ENCODE measurements around the gene TMEM87B. TPM values are rescaled to one million over a fixed set of nuclear protein-coding genes. Genes with fewer than 3 reads are reported as not detected.
A peak's percentile ranks its signal among the peaks of the same experiment; 100 is the strongest.

The TMEM87B gene
- total RNA-seq, 6 donors from 2014 or later, result 20.1 to 45.9 (median 23.6) TPM

DNA sequence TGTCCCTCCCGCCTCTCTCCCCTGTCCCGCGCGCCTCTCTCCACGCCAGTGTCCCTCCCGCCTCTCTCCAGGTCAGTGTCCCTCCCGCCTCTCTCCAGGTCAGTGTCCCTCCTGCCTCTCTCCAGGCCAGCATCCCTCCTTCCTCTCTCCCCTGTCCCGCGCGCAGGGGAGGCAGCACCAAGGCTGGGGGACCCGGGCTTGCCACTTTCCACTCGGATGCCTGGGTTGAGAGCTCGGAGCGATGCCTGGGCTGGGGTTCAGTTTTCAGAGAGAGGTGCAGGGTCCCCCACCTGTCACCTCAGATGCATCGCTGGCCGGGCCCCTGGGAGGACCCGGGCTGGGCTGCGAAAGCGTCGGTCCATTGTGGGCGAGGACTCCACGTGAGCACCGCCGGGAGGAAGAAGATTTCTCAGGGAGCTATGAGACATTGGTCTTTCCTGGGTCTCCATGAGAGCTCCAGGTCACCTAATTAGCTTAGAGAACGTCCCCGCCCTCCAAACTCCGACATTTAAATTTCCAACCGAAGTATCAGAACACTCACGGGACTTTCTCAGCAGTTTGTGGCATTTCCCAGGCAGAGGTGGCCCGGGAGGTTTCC, 85.2 kb downstream of the TMEM87B start:
- no peaks in the 10 kb centered on the region for H3K36me3 ChIP-seq
- peaks cover 0 to 2% (median 0%) of the 10 kb centered on the region in 4 donors for H3K27me3 ChIP-seq
- no peak for DNase-seq
- peak overlapping the region in 3 of 4 donors; percentile 29 to 39 (median 34) for H3K4me3 ChIP-seq
- TF ChIP-seq POLR2A (IDR thresholded peaks at IDR 0.05), result no peak
- TF ChIP-seq EP300 (IDR thresholded peaks at IDR 0.05), result no peak
- no peak for TF ChIP-seq POLR2AphosphoS5 (IDR thresholded peaks at IDR 0.05)
- TF ChIP-seq, protein P1, sequence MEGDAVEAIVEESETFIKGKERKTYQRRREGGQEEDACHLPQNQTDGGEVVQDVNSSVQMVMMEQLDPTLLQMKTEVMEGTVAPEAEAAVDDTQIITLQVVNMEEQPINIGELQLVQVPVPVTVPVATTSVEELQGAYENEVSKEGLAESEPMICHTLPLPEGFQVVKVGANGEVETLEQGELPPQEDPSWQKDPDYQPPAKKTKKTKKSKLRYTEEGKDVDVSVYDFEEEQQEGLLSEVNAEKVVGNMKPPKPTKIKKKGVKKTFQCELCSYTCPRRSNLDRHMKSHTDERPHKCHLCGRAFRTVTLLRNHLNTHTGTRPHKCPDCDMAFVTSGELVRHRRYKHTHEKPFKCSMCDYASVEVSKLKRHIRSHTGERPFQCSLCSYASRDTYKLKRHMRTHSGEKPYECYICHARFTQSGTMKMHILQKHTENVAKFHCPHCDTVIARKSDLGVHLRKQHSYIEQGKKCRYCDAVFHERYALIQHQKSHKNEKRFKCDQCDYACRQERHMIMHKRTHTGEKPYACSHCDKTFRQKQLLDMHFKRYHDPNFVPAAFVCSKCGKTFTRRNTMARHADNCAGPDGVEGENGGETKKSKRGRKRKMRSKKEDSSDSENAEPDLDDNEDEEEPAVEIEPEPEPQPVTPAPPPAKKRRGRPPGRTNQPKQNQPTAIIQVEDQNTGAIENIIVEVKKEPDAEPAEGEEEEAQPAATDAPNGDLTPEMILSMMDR (IDR thresholded peaks at IDR 0.05), result no peak
- H3K27ac ChIP-seq, result peak overlapping the region in 1 of 4 donors; percentile 15
- peaks cover 0 to 21% (median 8%) of the 10 kb centered on the region in 4 donors for H3K4me1 ChIP-seq
- H3K9me3 ChIP-seq, result no peaks in the 10 kb centered on the region
- no peak for ATAC-seq (ENCODE audit: low FRiP score in 2 of 2)
- WGBS, 2 donors, result 19 to 31% methylated on average over 24 to 28 of the region's 30 CpGs

DNA sequence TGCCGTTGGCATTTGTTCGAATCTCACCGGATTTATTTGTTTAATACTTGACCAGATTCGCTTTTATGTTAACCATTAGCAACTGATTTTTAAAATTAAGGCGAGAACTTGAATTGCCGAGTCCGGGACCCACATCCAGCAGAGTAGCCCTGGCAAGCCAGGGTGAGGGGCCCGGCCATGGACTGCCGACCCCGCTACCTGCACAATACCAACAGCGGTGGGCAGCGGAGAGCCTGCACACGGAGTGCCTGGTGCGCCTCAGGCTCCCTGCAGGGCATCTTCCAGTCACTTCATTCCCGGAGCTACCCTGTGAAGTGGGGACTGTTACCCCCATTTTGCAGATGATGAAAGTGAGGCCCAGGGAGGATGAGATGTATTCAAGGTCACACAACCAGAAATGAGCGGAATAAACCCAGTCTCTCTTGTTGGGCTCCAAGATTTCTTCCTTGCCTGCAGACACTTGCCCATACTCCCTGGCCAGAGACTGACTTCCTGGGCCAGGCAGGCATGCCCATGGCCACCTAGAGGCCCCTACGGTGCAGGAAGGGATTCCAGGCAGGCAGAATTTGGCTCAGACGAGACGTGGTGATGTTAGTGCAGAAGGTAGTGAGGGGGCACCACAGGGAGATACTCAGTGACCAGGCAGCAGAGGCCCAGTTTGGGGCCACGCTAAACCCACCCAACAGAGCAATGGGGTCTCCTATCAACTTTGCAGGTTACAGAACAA, 86.0 kb downstream of the TMEM87B start:
- ATAC-seq (ENCODE audit: low FRiP score in 2 of 2), result peak in 1 of 2 donors; percentile 23
- H3K9me3 ChIP-seq, result no peaks in the 10 kb centered on the region
- peaks cover 0 to 2% (median 0%) of the 10 kb centered on the region in 4 donors for H3K27me3 ChIP-seq
- DNase-seq, result no peak
- H3K27ac ChIP-seq, result no peak overlapping the region
- TF ChIP-seq, protein P1 (IDR thresholded peaks at IDR 0.05), result no peak
- TF ChIP-seq POLR2A (IDR thresholded peaks at IDR 0.05), result no peak
- TF ChIP-seq POLR2AphosphoS5 (IDR thresholded peaks at IDR 0.05), result no peak
- no peak for TF ChIP-seq EP300 (IDR thresholded peaks at IDR 0.05)
- no peaks in the 10 kb centered on the region for H3K36me3 ChIP-seq
- H3K4me3 ChIP-seq, result no peak overlapping the region
- peaks cover 0 to 21% (median 8%) of the 10 kb centered on the region in 4 donors for H3K4me1 ChIP-seq
- 86 to 87% methylated on average over 15 to 20 of the region's 20 CpGs for WGBS, 2 donors

DNA sequence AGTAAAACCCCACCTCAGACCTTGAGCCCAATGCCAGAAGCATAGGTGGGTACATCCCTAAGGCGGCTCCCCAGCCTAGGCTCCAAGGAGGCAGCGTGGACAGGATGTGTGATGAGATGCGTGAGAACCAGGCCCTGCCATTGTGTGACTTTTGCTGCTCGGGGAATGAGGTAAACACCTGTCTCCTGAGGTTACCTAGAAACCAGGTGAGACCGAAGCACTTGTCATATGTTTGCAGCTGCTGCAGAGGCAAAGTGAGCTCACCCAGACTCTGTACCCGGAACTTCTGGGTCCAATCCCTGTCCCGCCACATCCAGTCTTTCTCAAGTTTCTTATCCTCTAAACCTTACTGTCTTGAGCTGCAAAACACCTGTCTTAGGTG, 86.5 kb downstream of the TMEM87B start:
- peaks cover 0 to 2% (median 0%) of the 10 kb centered on the region in 4 donors for H3K27me3 ChIP-seq
- no peaks in the 10 kb centered on the region for H3K9me3 ChIP-seq
- H3K27ac ChIP-seq, result no peak overlapping the region
- no peak for DNase-seq
- H3K4me1 ChIP-seq, result peaks cover 0 to 21% (median 8%) of the 10 kb centered on the region in 4 donors
- TF ChIP-seq, protein P1 (IDR thresholded peaks at IDR 0.05), result no peak
- TF ChIP-seq POLR2A (IDR thresholded peaks at IDR 0.05), result no peak
- no peak for TF ChIP-seq EP300 (IDR thresholded peaks at IDR 0.05)
- TF ChIP-seq POLR2AphosphoS5 (IDR thresholded peaks at IDR 0.05), result no peak
- no peak overlapping the region for H3K4me3 ChIP-seq
- no peaks in the 10 kb centered on the region for H3K36me3 ChIP-seq
- 78 to 100% methylated on average over 3 to 7 of the region's 7 CpGs for WGBS, 2 donors
- no peak for ATAC-seq (ENCODE audit: low FRiP score in 2 of 2)

DNA sequence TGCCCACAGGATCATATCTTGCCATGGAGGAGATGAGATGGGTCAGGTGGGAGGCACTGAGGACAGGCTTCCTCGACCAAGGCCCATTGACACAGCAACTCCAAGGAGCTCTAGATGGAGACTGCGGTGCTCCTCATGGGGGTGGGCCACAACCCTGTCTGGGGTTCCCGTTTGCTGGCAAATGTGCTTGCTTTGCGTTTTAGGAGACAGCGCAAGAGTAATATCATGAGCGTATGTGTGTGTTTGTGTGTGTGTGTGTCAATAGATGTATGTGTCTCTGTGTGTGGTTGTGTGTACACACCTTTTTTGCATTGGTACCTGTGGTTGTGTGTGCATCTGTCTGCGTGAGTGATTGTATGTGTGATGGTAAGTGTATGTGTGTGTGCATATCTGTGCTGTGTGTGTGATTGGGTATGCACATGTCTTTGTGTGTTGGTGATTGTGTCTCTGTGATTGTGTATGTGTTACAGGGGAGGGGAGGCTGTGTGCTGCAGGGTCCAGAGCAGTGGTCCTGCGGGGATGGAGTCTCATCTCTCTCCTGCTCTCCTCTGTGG, 87.5 kb downstream of the TMEM87B start:
- peaks cover 0 to 17% (median 8%) of the 10 kb centered on the region in 4 donors for H3K4me1 ChIP-seq
- peak in 1 of 2 donors; percentile 53 for ATAC-seq (ENCODE audit: low FRiP score in 2 of 2)
- H3K36me3 ChIP-seq, result no peaks in the 10 kb centered on the region
- H3K27me3 ChIP-seq, result peaks cover 0 to 2% (median 0%) of the 10 kb centered on the region in 4 donors
- TF ChIP-seq POLR2A (IDR thresholded peaks at IDR 0.05) (no peak), EP300 (IDR thresholded peaks at IDR 0.05) (no peak), POLR2AphosphoS5 (IDR thresholded peaks at IDR 0.05) (no peak)
- TF ChIP-seq, protein P1 (IDR thresholded peaks at IDR 0.05), result no peak
- WGBS, 2 donors, result 90 to 95% methylated on average over 8 of the region's 8 CpGs
- H3K9me3 ChIP-seq, result no peaks in the 10 kb centered on the region
- H3K4me3 ChIP-seq, result no peak overlapping the region
- no peak for DNase-seq
- H3K27ac ChIP-seq, result no peak overlapping the region

Data from upper lobe of left lung (tissue), 6 donors.